H1 (cell line): ENCODE results near the gene IPO13. TPM values are rescaled to one million over a fixed set of nuclear protein-coding genes. Genes with fewer than 3 reads are reported as not detected.

Experiments used
- CTCF ChIA-PET: fragments of 300-600 bp; sonication (Branson Sonifier 250); formaldehyde crosslinking; loops from one replicate; lab custom pipeline; 2021; ENCODE audit not compliant: partially characterized antibody; lab: Charles Lee
- POLR2A ChIA-PET: fragments of 300-600 bp; sonication (Branson Sonifier 250); formaldehyde crosslinking; loops from one replicate; lab custom pipeline; 2021; ENCODE audit warnings: inconsistent platforms; ENCODE audit not compliant: partially characterized antibody; lab: Charles Lee
- DNase-seq, 2 experiments: peaks; one replicate each; pipeline versions ENCODE4 v3.0.0 to v3.0.0-alpha.2; 2010 to 2022; ENCODE audit warnings: low spot score in 2 of 2, low read depth in 1 of 2, mixed read lengths in 1 of 2
- FAIRE-seq: peaks from 2 replicates; lab custom pipeline; 2011; peaks lifted over from hg19 to GRCh38; lab: Jason Lieb, UNC
- H2AFZ ChIP-seq: 2 replicates; pipeline ENCODE4 v1.8.1; 2012; ENCODE audit warnings: low read length, inconsistent platforms
- H2AK5ac ChIP-seq: 2 replicates; pipeline ENCODE4 v1.6.1; 2013; ENCODE audit warnings: low read depth, low read length
- H2BK120ac ChIP-seq: replicated peaks from 2 replicates; pipeline ENCODE3; 2013; ENCODE audit warnings: low read depth, low read length, inconsistent platforms
- H2BK12ac ChIP-seq: 2 replicates; pipeline ENCODE4 v1.6.1; 2013; ENCODE audit warnings: low read depth, low read length
- H2BK15ac ChIP-seq: 2 replicates; pipeline ENCODE4 v1.6.1; 2013; ENCODE audit warnings: low read length
- H2BK20ac ChIP-seq: 2 replicates; pipeline ENCODE4 v1.6.1; 2013; ENCODE audit warnings: low read length
- H2BK5ac ChIP-seq: 2 replicates; pipeline ENCODE4 v1.6.1; 2013; ENCODE audit warnings: low read depth, low read length
- H3K14ac ChIP-seq: 2 replicates; pipeline ENCODE4 v1.6.1; 2013; ENCODE audit warnings: inconsistent platforms; ENCODE audit not compliant: insufficient read length
- H3K18ac ChIP-seq: 2 replicates; pipeline ENCODE4 v1.6.1; 2013; ENCODE audit warnings: low read length; ENCODE audit errors: extremely low read depth
- H3K23ac ChIP-seq: 2 replicates; pipeline ENCODE4 v1.6.1; 2013; ENCODE audit warnings: inconsistent platforms; ENCODE audit not compliant: insufficient read length
- H3K23me2 ChIP-seq: 2 replicates; pipeline ENCODE4 v1.6.1; 2013; ENCODE audit warnings: low read depth, low read length
- H3K27ac ChIP-seq: 2 replicates; pipeline ENCODE4 v1.6.1; 2011; ENCODE audit warnings: low read depth, low read length, inconsistent platforms
- H3K27me3 ChIP-seq, 4 experiments: replicated peaks in 1 of 4; 1 replicate in 1 of 4; 2 replicates in 3 of 4; pipeline versions ENCODE4 v1.6.1 to v1.8.1; 2011 to 2013; ENCODE audit warnings: low read length in 3 of 4, mild to moderate bottlenecking in 3 of 4, inconsistent platforms in 2 of 4, mixed read lengths in 2 of 4, moderate library complexity in 1 of 4; ENCODE audit not compliant: control insufficient read depth in 3 of 4, insufficient read depth in 3 of 4; ENCODE audit errors: extremely low read depth in 1 of 4
- H3K36me3 ChIP-seq, 4 experiments: 2 replicates each; pipeline versions ENCODE4 v1.6.1 to v1.8.1; 2011 to 2013; ENCODE audit warnings: mild to moderate bottlenecking in 4 of 4, low read length in 3 of 4, moderate library complexity in 2 of 4, control low read depth in 1 of 4, inconsistent platforms in 1 of 4; ENCODE audit not compliant: insufficient read depth in 4 of 4, control insufficient read depth in 2 of 4
- H3K4ac ChIP-seq: replicated peaks from 2 replicates; pipeline ENCODE3; 2013; ENCODE audit warnings: low read length, low read depth, mixed read lengths, inconsistent platforms; ENCODE audit not compliant: insufficient read length
- H3K4me1 ChIP-seq, 4 experiments: replicated peaks in 1 of 4; 1 replicate in 1 of 4; 2 replicates in 3 of 4; pipeline versions ENCODE4 v1.6.1 to v1.8.1; 2011 to 2013; ENCODE audit warnings: low read length in 3 of 4, inconsistent platforms in 2 of 4, mixed read lengths in 1 of 4; ENCODE audit not compliant: insufficient read depth in 4 of 4, control insufficient read depth in 3 of 4
- H3K4me2 ChIP-seq, 2 experiments: 2 replicates each; pipeline versions ENCODE4 v1.6.1 to v1.8.1; 2011 to 2013; ENCODE audit warnings: low read depth in 2 of 2, low read length in 2 of 2, control low read depth in 1 of 2, inconsistent platforms in 1 of 2, mild to moderate bottlenecking in 1 of 2; ENCODE audit not compliant: insufficient read depth in 1 of 2
- H3K4me3 ChIP-seq, 4 experiments: fragments of 200-600, 300-600 bp in 1 of 4; sonication (generic), shearing (Covaris generic), sonication (Bioruptor Twin) in 1 of 4; 2 replicates each; pipeline versions ENCODE4 v1.5.1 to v1.8.1; 2011 to 2016; ENCODE audit warnings: low read length in 4 of 4, low read depth in 3 of 4, control low read depth in 2 of 4, inconsistent platforms in 2 of 4, mild to moderate bottlenecking in 2 of 4, mixed read lengths in 1 of 4, moderate library complexity in 1 of 4; ENCODE audit not compliant: insufficient read depth in 2 of 4; ENCODE audit errors: extremely low read depth in 1 of 4
- H3K56ac ChIP-seq: replicated peaks from 2 replicates; pipeline ENCODE3; 2013; ENCODE audit warnings: low read depth, mild to moderate bottlenecking, mixed read lengths, low read length, inconsistent platforms; ENCODE audit not compliant: insufficient read length
- H3K79me1 ChIP-seq: 2 replicates; pipeline ENCODE4 v1.6.1; 2013; ENCODE audit warnings: low read depth, low read length, control low read depth
- H3K79me2 ChIP-seq, 2 experiments: 2 replicates each; pipeline versions ENCODE4 v1.6.1 to v1.8.1; 2012 to 2013; ENCODE audit warnings: low read length in 2 of 2, mild to moderate bottlenecking in 2 of 2, inconsistent platforms in 1 of 2; ENCODE audit not compliant: insufficient read depth in 2 of 2, control insufficient read depth in 1 of 2
- H3K9ac ChIP-seq, 4 experiments: replicated peaks in 1 of 4; 1 replicate in 1 of 4; 2 replicates in 3 of 4; pipeline versions ENCODE4 v1.6.1 to v1.8.1; 2011 to 2013; ENCODE audit warnings: low read depth in 3 of 4, low read length in 3 of 4, control low read depth in 2 of 4, mild to moderate bottlenecking in 2 of 4, moderate library complexity in 2 of 4, inconsistent platforms in 1 of 4; ENCODE audit errors: extremely low read depth in 1 of 4
- H3K9me3 ChIP-seq, 2 experiments: 2 replicates each; pipeline versions ENCODE4 v1.6.1 to v1.8.1; 2012 to 2013; ENCODE audit warnings: mild to moderate bottlenecking in 2 of 2, moderate library complexity in 2 of 2, control low read depth in 1 of 2, inconsistent platforms in 1 of 2, low read depth in 1 of 2, low read length in 1 of 2, mixed read lengths in 1 of 2; ENCODE audit not compliant: insufficient read depth in 2 of 2
- H4K20me1 ChIP-seq, 2 experiments: replicated peaks in 1 of 2; 2 replicates each; pipeline versions ENCODE3 to v1.8.1; 2011 to 2013; ENCODE audit warnings: inconsistent platforms in 2 of 2, low read length in 2 of 2, mild to moderate bottlenecking in 1 of 2; ENCODE audit not compliant: insufficient read depth in 2 of 2, control insufficient read depth in 1 of 2
- H4K5ac ChIP-seq: 2 replicates; pipeline ENCODE4 v1.6.1; 2013; ENCODE audit warnings: low read length, low read depth, mixed read lengths, inconsistent platforms; ENCODE audit not compliant: insufficient read length
- H4K8ac ChIP-seq: 2 replicates; pipeline ENCODE4 v1.8.0; 2013; ENCODE audit warnings: mild to moderate bottlenecking, moderate library complexity, low read length, inconsistent platforms; ENCODE audit not compliant: insufficient read depth; ENCODE audit errors: extremely low read depth
- H4K91ac ChIP-seq: replicated peaks from 2 replicates; pipeline ENCODE3; 2013; ENCODE audit warnings: low read length, mixed read lengths, inconsistent platforms; ENCODE audit not compliant: insufficient read length
- BACH1 ChIP-seq: IDR thresholded peaks from 2 replicates; pipeline ENCODE4 v1.6.1; 2012; ENCODE audit warnings: low read length, improper control_type of control experiment
- CBX8 ChIP-seq: fragments of 300-800, 300-1000 bp; sonication (generic); IDR thresholded peaks from 2 replicates; pipeline ENCODE4 v1.7.1; 2016; ENCODE audit warnings: low read depth, low read length, borderline replicate concordance
- EGR1 ChIP-seq: IDR thresholded peaks from 2 replicates; pipeline ENCODE4 v1.6.1; 2011; ENCODE audit warnings: low read depth, low read length, borderline replicate concordance
- EZH2 ChIP-seq: fragments of 200-600 bp; sonication (generic); IDR thresholded peaks from 2 replicates; pipeline ENCODE4 v1.7.1; 2012; ENCODE audit warnings: low read depth, mild to moderate bottlenecking, moderate library complexity, low read length, inconsistent platforms; ENCODE audit not compliant: severe bottlenecking
- HDAC2 ChIP-seq, 2 experiments: fragments of 300-600 bp in 1 of 2; sonication (generic) in 1 of 2; IDR thresholded peaks; 2 replicates each; pipeline ENCODE4 v1.6.1; 2011 to 2012; ENCODE audit warnings: low read depth in 2 of 2, low read length in 2 of 2, mild to moderate bottlenecking in 2 of 2, moderate library complexity in 2 of 2, borderline replicate concordance in 1 of 2, inconsistent platforms in 1 of 2
- JUN ChIP-seq: IDR thresholded peaks from 2 replicates; pipeline ENCODE4 v1.6.1; 2011; ENCODE audit warnings: low read depth, mild to moderate bottlenecking, improper control_type of control experiment, low read length
- PHF8 ChIP-seq: fragments of 200-600 bp; sonication (generic); conservative IDR thresholded peaks from 2 replicates; pipeline ENCODE4 v1.7.1; 2012; ENCODE audit warnings: low read depth, mild to moderate bottlenecking, inconsistent platforms, low read length, moderate library complexity
- POU5F1 ChIP-seq: IDR thresholded peaks from 2 replicates; pipeline ENCODE4 v1.6.1; 2011; ENCODE audit warnings: low read depth, mild to moderate bottlenecking, low read length, moderate library complexity
- RAD21 ChIP-seq, 2 experiments: IDR thresholded peaks in 1 of 2; conservative IDR thresholded peaks in 1 of 2; 2 replicates each; pipeline ENCODE4 v1.6.1; 2011; ENCODE audit warnings: low read depth in 2 of 2, low read length in 2 of 2, improper control_type of control experiment in 1 of 2, inconsistent platforms in 1 of 2, mild to moderate bottlenecking in 1 of 2, moderate library complexity in 1 of 2
- SIRT6 ChIP-seq: IDR thresholded peaks from one replicate; pipeline ENCODE4 v1.7.1; 2012; ENCODE audit warnings: low read length, inconsistent platforms
- SP2 ChIP-seq: IDR thresholded peaks from 2 replicates; pipeline ENCODE4 v1.6.1; 2012; ENCODE audit warnings: mild to moderate bottlenecking, low read length, inconsistent platforms
- SUZ12 ChIP-seq: fragments of 200-600 bp; sonication (generic); IDR thresholded peaks from 2 replicates; pipeline ENCODE4 v1.6.1; 2012; ENCODE audit warnings: mild to moderate bottlenecking, inconsistent platforms, low read length, moderate library complexity, mixed read lengths
- TAF1 ChIP-seq: IDR thresholded peaks from 2 replicates; pipeline ENCODE4 v1.6.1; 2011; ENCODE audit warnings: mild to moderate bottlenecking, low read depth, low read length
- TCF12 ChIP-seq: IDR thresholded peaks from 2 replicates; pipeline ENCODE4 v1.6.1; 2011; ENCODE audit warnings: low read depth, mild to moderate bottlenecking, low read length
- WGBS, 2 experiments: shearing (Covaris generic) in 1 of 2; methylation state at CpG; one replicate each; pipeline versions ENCODE4 v1.1.6 to v1.1.7; 2013 to 2015; ENCODE audit warnings: low lambda C conversion rate in 2 of 2, mixed read lengths in 2 of 2, inconsistent platforms in 1 of 2, low coverage in 1 of 2, missing lambda C conversion rate in 1 of 2; ENCODE audit not compliant: insufficient replicate concordance in 2 of 2, insufficient coverage in 1 of 2, insufficient read length in 1 of 2; ENCODE audit errors: extremely low coverage in 1 of 2, missing lambda C conversion rate in 1 of 2; 5-methylcytosine and 5-hydroxymethylcytosine counted together
- polyA plus RNA-seq, 7 experiments: library from polyadenylated mRNA; depleted of rRNA in 3 of 7; stranded (reverse) in 5 of 7; unstranded in 2 of 7; fragments of >200 nt in 5 of 7; fragments of 200-250 nt in 2 of 7; gene quantifications; 1 replicate in 5 of 7; 2 replicates in 1 of 7; 4 replicates in 1 of 7; pipeline versions ENCODE4 v1.2.1 to v1.2.3, GENCODE V29; 2011 to 2013; ENCODE audit warnings: missing spikeins in 2 of 7, mixed read lengths in 2 of 7
- total RNA-seq: library from RNA; stranded (reverse); fragmentation: NEBNext Ultra II Directional; extraction: Animal tissue kit (Norgen Biotek cat#: 25700); gene quantifications from 2 replicates; pipeline ENCODE4 v1.2.1, GENCODE V29; 2021

Gene IPO13
- total and polyA plus RNA-seq, 2 of the 8 experiments (the other 6 are each of a cell fraction or from before 2014, with no cell fraction given) = 23.0 to 27.0 TPM

DNA sequence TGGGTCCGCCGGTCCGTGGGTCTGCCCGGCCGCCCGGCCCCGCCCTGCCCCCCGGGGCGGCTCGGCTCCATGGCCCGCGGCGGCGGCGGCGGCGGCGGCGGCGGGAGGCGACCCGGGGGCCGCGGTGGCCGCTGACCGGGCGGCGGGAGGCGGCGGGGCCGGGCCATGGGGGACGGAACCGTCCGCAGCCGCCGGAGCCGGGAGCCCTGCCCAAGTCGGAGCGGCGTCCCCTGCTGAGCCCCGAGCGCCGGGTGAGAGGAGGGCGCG is 32.4 kb downstream of the IPO13 start:
- H2BK20ac ChIP-seq = no peak overlapping the region
- no peak overlapping the region for H3K56ac ChIP-seq
- H2BK15ac ChIP-seq = no peak overlapping the region
- FAIRE-seq (no peak), DNase-seq (no peak)
- ChIA-PET POLR2A (interaction anchor here (1.5 to 12.9 kb wide), 3 partner anchors 9 to 11 kb away, joined by 5 to 189 read pairs (median 10); partner anchors contain the start of genes CCDC24 and DPH2), CTCF (interaction anchor here (0.8 to 1.1 kb wide), 2 partner anchors 9 to 15 kb away, joined by 3 to 5 read pairs; no protein-coding TSS in a partner anchor)
- no peak overlapping the region for H3K27ac ChIP-seq
- WGBS, 2 experiments = no CpG with 5 or more reads among the region's 45 CpGs
- peaks cover 2 to 35% of the 10 kb centered on the region in 2 experiments for H4K20me1 ChIP-seq
- peaks cover 4 to 17% (median 15%) of the 10 kb centered on the region in 4 experiments for H3K4me1 ChIP-seq
- H4K5ac ChIP-seq = no peak overlapping the region
- H4K91ac ChIP-seq = no peak overlapping the region
- peaks cover 28% of the 10 kb centered on the region for H3K79me1 ChIP-seq
- peak overlapping the region; percentile 89 for H4K8ac ChIP-seq
- H2BK120ac ChIP-seq = no peak overlapping the region
- H3K9ac ChIP-seq = peak overlapping the region in 3 of 4 experiments; percentile 36 to 87 (median 72); a peak in 3 of 7 replicates
- no peak overlapping the region for H3K18ac ChIP-seq
- peak overlapping the region; percentile 42 to 74 (median 64); a peak in 7 of 8 replicates for H3K4me3 ChIP-seq
- no peak overlapping the region for H2AFZ ChIP-seq
- H3K9me3 ChIP-seq = no peaks in the 10 kb centered on the region
- H3K14ac ChIP-seq = no peak overlapping the region
- H3K79me2 ChIP-seq = peaks cover 0 to 24% of the 10 kb centered on the region in 2 experiments; a peak in 2 of 4 replicates
- peaks cover 2 to 23% (median 15%) of the 10 kb centered on the region in 4 experiments; a peak in 5 of 8 replicates for H3K36me3 ChIP-seq
- no peak overlapping the region for H3K23ac ChIP-seq
- H3K4ac ChIP-seq = no peak overlapping the region
- no peak overlapping the region for H2AK5ac ChIP-seq
- peaks cover 24% of the 10 kb centered on the region for H3K23me2 ChIP-seq
- no peak overlapping the region for H2BK12ac ChIP-seq
- H3K27me3 ChIP-seq = no peaks in the 10 kb centered on the region
- no peak overlapping the region for H2BK5ac ChIP-seq
- H3K4me2 ChIP-seq = peak overlapping the region; percentile 61 to 85; a peak in 3 of 4 replicates
- TF ChIP-seq TAF1 (peak; percentile 10; the same call in 1 of the 2 replicates), SUZ12 (no peak), SIRT6 (no peak), PHF8 (0 out of 2 replicates have a peak, but pooled peaks have one; percentile 20), JUN (no peak), HDAC2 (IDR thresholded peaks at IDR 0.05; ENCODE audit: borderline replicate concordance in 1 of 2, low read depth in 2 of 2, low read length in 2 of 2) (no peak), POU5F1 (no peak), EZH2 (no peak), BACH1 (no peak), SP2 (no peak), RAD21 (IDR thresholded peaks at IDR 0.05 in 1 of 2, conservative IDR thresholded peaks at IDR 0.05 in 1 of 2; ENCODE audit: low read depth in 2 of 2, low read length in 2 of 2) (no peak), EGR1 (no peak), TCF12 (no peak), CBX8 (no peak)
